HepG2 (cell line): ENCODE data around the gene LRPPRC. TPM values are rescaled to one million over a fixed set of nuclear protein-coding genes. Genes with fewer than 3 reads are reported as not detected.

Source experiments
- ATAC-seq: fragments of 200-7000 bp; cut with Tn5 transposase; 3 replicates; pipeline ENCODE4 v1.9.1; 2020; ENCODE audit warnings: mild to moderate bottlenecking, moderate library complexity
- BruUV-seq: library from RNA; stranded (reverse); fragments of 400-500 nt; replicated peaks from 2 replicates; lab custom pipeline; 2021; lab: Mats Ljungman, UMichigan
- CTCF ChIA-PET: fragments of 300-600 bp; formaldehyde crosslinking; extraction: SDS; loops from one replicate; lab custom pipeline; 2021; ENCODE audit warnings: low total read pairs, inconsistent platforms, low intra/inter-chr PET ratio; lab: Yijun Ruan, JAX
- POLR2A ChIA-PET: fragments of 350-600 bp; sonication (Branson Sonifier 250); formaldehyde crosslinking; loops from one replicate; lab custom pipeline; 2020; ENCODE audit warnings: antibody characterized with exemption, inconsistent platforms; lab: Yijun Ruan, JAX
- DNase-seq: peaks from one replicate; pipeline ENCODE4 v3.0.0-alpha.2; 2015; ENCODE audit warnings: low spot score
- FAIRE-seq: peaks from 3 replicates; lab custom pipeline; 2011; peaks lifted over from hg19 to GRCh38; lab: Jason Lieb, UNC
- H2AFZ ChIP-seq: one replicate; pipeline ENCODE4 v1.6.1; 2011; ENCODE audit warnings: low read length, inconsistent platforms
- H3K27ac ChIP-seq: fragments of 300-600 bp; 3 replicates; pipeline ENCODE4 v1.8.0; 2011; ENCODE audit warnings: mixed run types, mild to moderate bottlenecking, mixed read lengths, low read length, inconsistent platforms; ENCODE audit not compliant: insufficient read depth; ENCODE audit errors: extremely low read length
- H3K27me3 ChIP-seq, 2 experiments: fragments of 200-600 bp in 1 of 2; 2 replicates in 1 of 2; 3 replicates in 1 of 2; pipeline versions ENCODE4 v1.6.0 to v1.8.0; 2011; ENCODE audit warnings: low read length in 2 of 2, mild to moderate bottlenecking in 2 of 2, moderate library complexity in 2 of 2, inconsistent platforms in 1 of 2; ENCODE audit not compliant: insufficient read depth in 2 of 2, control insufficient read depth in 1 of 2
- H3K36me3 ChIP-seq, 2 experiments: fragments of 200-600 bp in 1 of 2; replicated peaks in 1 of 2; 2 replicates in 1 of 2; 3 replicates in 1 of 2; pipeline versions ENCODE4 v1.5.1 to v1.8.0; 2011; ENCODE audit warnings: low read length in 2 of 2, inconsistent platforms in 1 of 2; ENCODE audit not compliant: insufficient read depth in 2 of 2, control insufficient read depth in 1 of 2
- H3K4me1 ChIP-seq: 2 replicates; pipeline ENCODE4 v1.5.1; 2012; ENCODE audit warnings: low read length, inconsistent platforms; ENCODE audit not compliant: insufficient read depth
- H3K4me2 ChIP-seq: 2 replicates; pipeline ENCODE4 v1.6.0; 2011; ENCODE audit warnings: low read depth, low read length, inconsistent platforms
- H3K4me3 ChIP-seq, 3 experiments: fragments of 200-600 bp in 1 of 3; sonication (generic), shearing (Covaris generic) in 1 of 3; replicated peaks in 1 of 3; 2 replicates each; pipeline ENCODE4 v1.5.1; 2011 to 2016; ENCODE audit warnings: low read length in 3 of 3, inconsistent platforms in 2 of 3, low read depth in 2 of 3, mild to moderate bottlenecking in 2 of 3, control low read depth in 1 of 3, mixed read lengths in 1 of 3; ENCODE audit not compliant: insufficient read depth in 1 of 3
- H3K79me2 ChIP-seq: one replicate; pipeline ENCODE4 v1.6.1; 2011; ENCODE audit warnings: low read length, inconsistent platforms; ENCODE audit not compliant: insufficient read depth
- H3K9ac ChIP-seq: 2 replicates; pipeline ENCODE4 v1.6.0; 2011; ENCODE audit warnings: mild to moderate bottlenecking, low read depth, low read length, inconsistent platforms; ENCODE audit not compliant: insufficient read depth
- H3K9me3 ChIP-seq: 2 replicates; pipeline ENCODE4 v1.5.1; 2012; ENCODE audit warnings: mild to moderate bottlenecking, low read length
- H4K20me1 ChIP-seq: 2 replicates; pipeline ENCODE4 v1.6.0; 2011; ENCODE audit warnings: inconsistent platforms, mild to moderate bottlenecking, low read length, moderate library complexity; ENCODE audit not compliant: insufficient read depth
- ADNP ChIP-seq: sonication (generic); formaldehyde crosslinking; IDR thresholded peaks from 2 replicates; pipeline ENCODE4 v1.4.0; 2020; ENCODE audit warnings: missing genetic modification reagents
- FIP1L1 ChIP-seq: fragments of 200-400 bp; formaldehyde crosslinking; IDR thresholded peaks from 2 replicates; pipeline ENCODE4 v1.6.1; 2018; ENCODE audit warnings: low read depth, mild to moderate bottlenecking, low read length, moderate library complexity, borderline replicate concordance; ENCODE audit not compliant: insufficient read depth
- GFI1 ChIP-seq: sonication (generic); formaldehyde crosslinking; IDR thresholded peaks from 2 replicates; pipeline ENCODE4 v1.5.0; 2020; ENCODE audit warnings: missing genetic modification reagents, mild to moderate bottlenecking, borderline replicate concordance
- GTF3A ChIP-seq: sonication (generic); formaldehyde crosslinking; conservative IDR thresholded peaks from 2 replicates; pipeline ENCODE4 v1.4.0; 2020; ENCODE audit warnings: mild to moderate bottlenecking, missing genetic modification reagents
- HES4 ChIP-seq: sonication (generic); formaldehyde crosslinking; IDR thresholded peaks from 2 replicates; pipeline ENCODE4 v1.9.0; 2021; ENCODE audit warnings: mild to moderate bottlenecking, missing genetic modification reagents, borderline replicate concordance
- KAT7 ChIP-seq: IDR thresholded peaks from 2 replicates; pipeline ENCODE4 v1.6.1; 2018; ENCODE audit warnings: borderline replicate concordance, missing compliant biosample characterization
- MEIS2 ChIP-seq: sonication (generic); formaldehyde crosslinking; IDR thresholded peaks from 2 replicates; pipeline ENCODE4 v1.9.0; 2021; ENCODE audit warnings: mild to moderate bottlenecking, missing genetic modification reagents
- NONO ChIP-seq, 2 experiments: fragments of 450-650 bp in 1 of 2; sonication (generic) in 1 of 2; formaldehyde crosslinking in 1 of 2; IDR thresholded peaks in 1 of 2; conservative IDR thresholded peaks in 1 of 2; 2 replicates each; pipeline versions ENCODE4 v1.6.1 to v1.8.0; 2017 to 2022; ENCODE audit warnings: mild to moderate bottlenecking in 1 of 2, missing genetic modification reagents in 1 of 2, moderate library complexity in 1 of 2
- RBFOX2 ChIP-seq: fragments of 200-400 bp; formaldehyde crosslinking; IDR thresholded peaks from 2 replicates; pipeline ENCODE4 v1.6.1; 2017; ENCODE audit warnings: low read depth, mild to moderate bottlenecking, low read length
- RFX1 ChIP-seq: fragments of 450-650 bp; IDR thresholded peaks from 2 replicates; pipeline ENCODE4 v1.6.1; 2017
- SAP130 ChIP-seq: IDR thresholded peaks from 2 replicates; pipeline ENCODE4 v1.6.1; 2016; ENCODE audit warnings: low read depth
- SIN3B ChIP-seq: fragments of 150-350 bp; IDR thresholded peaks from 2 replicates; pipeline ENCODE4 v1.6.1; 2014; ENCODE audit warnings: low read length
- ZBTB26 ChIP-seq: IDR thresholded peaks from 2 replicates; pipeline ENCODE4 v1.6.1; 2016; ENCODE audit warnings: missing compliant biosample characterization, missing genetic modification reagents, borderline replicate concordance
- ZBTB7B ChIP-seq: sonication (generic); formaldehyde crosslinking; IDR thresholded peaks from 2 replicates; pipeline ENCODE4 v1.4.0; 2020; ENCODE audit warnings: missing genetic modification reagents
- ZFYVE20 ChIP-seq: sonication (generic); formaldehyde crosslinking; IDR thresholded peaks from 2 replicates; pipeline ENCODE4 v1.8.0; 2023; ENCODE audit warnings: low read depth, mild to moderate bottlenecking, moderate library complexity, missing genetic modification reagents, borderline replicate concordance
- ZNF232 ChIP-seq: sonication (generic); formaldehyde crosslinking; IDR thresholded peaks from 2 replicates; pipeline ENCODE4 v1.4.0; 2020; ENCODE audit warnings: missing genetic modification reagents, borderline replicate concordance
- ZNF549 ChIP-seq: sonication (generic); formaldehyde crosslinking; IDR thresholded peaks from 2 replicates; pipeline ENCODE4 v1.5.0; 2020; ENCODE audit warnings: missing genetic modification reagents
- ZNF768 ChIP-seq: sonication (generic); formaldehyde crosslinking; IDR thresholded peaks from 2 replicates; pipeline ENCODE4 v1.4.0; 2020; ENCODE audit warnings: missing genetic modification reagents
- WGBS: methylation state at CpG from one replicate; pipeline ENCODE4 v1.1.6; 2017; ENCODE audit warnings: low lambda C conversion rate; 5-methylcytosine and 5-hydroxymethylcytosine counted together
- in situ Hi-C: cut with HindIII; loops from 2 replicates; pipeline ENCODE4 v1.10.0; 2017; ENCODE audit warnings: low pct_unique_long_range_greater_than_20kb; ENCODE audit not compliant: extremely low pct_ligation_motif_present
- intact Hi-C: fragments of 100-400 bp; cut with micrococcal nuclease; formaldehyde crosslinking; loops from one replicate; pipeline ENCODE4 v1.10.0; 2022; ENCODE audit not compliant: unreplicated experiment
- polyA plus RNA-seq, 8 experiments: library from polyadenylated mRNA; depleted of rRNA in 3 of 8; stranded (reverse) in 7 of 8; unstranded in 1 of 8; fragments of >200 nt; fragmentation: Illumina TruSeq in 4 of 8; extraction: Trizol in 4 of 8; gene quantifications; 2 replicates each; pipeline versions ENCODE4 v1.2.1 to v1.2.3, GENCODE V29; 2011 to 2016; ENCODE audit warnings: low read depth in 4 of 8, missing spikeins in 1 of 8, mixed read lengths in 1 of 8; ENCODE audit not compliant: insufficient read depth in 1 of 8
- total RNA-seq, 5 experiments: library from RNA; depleted of rRNA; stranded (reverse); fragments of >200 nt; fragmentation: Illumina TruSeq; extraction: Trizol; gene quantifications; 2 replicates each; pipeline ENCODE4 v1.2.3, GENCODE V29; 2016; ENCODE audit warnings: low read depth in 1 of 5

LRPPRC gene
- total and polyA plus RNA-seq, 2 of the 13 experiments (the other 11 are each of a cell fraction or from before 2014, with no cell fraction given): 117 to 167 TPM

- CTCF ChIA-PET: interaction anchor here (1.5 to 2.5 kb wide), 3 partner anchors 246 to 435 kb away, joined by 14 to 17 read pairs (median 14); no protein-coding TSS in a partner anchor
- POLR2A ChIA-PET: no interaction called here
- no peaks in the 10 kb centered on the region for H3K79me2 ChIP-seq
- no peaks in the 10 kb centered on the region for H3K9me3 ChIP-seq
- WGBS: 44% methylated on average over 3 of the region's 3 CpGs
- BruUV-seq: no TSS peak
- no peak overlapping the region for H3K4me2 ChIP-seq
- H3K27me3 ChIP-seq: peaks cover 0 to 8% of the 10 kb centered on the region in 2 experiments; a peak in 2 of 5 replicates
- H3K27ac ChIP-seq: no peak overlapping the region
- H3K4me1 ChIP-seq: peaks cover 5% of the 10 kb centered on the region; the same call in 1 of the 2 replicates
- no peak overlapping the region for H3K4me3 ChIP-seq
- H2AFZ ChIP-seq: no peak overlapping the region
- no peaks in the 10 kb centered on the region for H3K36me3 ChIP-seq
- H3K9ac ChIP-seq: no peak overlapping the region
- no peaks in the 10 kb centered on the region for H4K20me1 ChIP-seq
- DNase-seq (no peak), FAIRE-seq (no peak), ATAC-seq (no peak)
- intact Hi-C loops: loop anchor here (2.0 kb wide), 1 partner anchor 40 kb away; no protein-coding TSS in a partner anchor
- in situ Hi-C loops: loop anchor here (10.0 kb wide), 1 partner anchor 910 kb away; no protein-coding TSS in a partner anchor
- TF ChIP-seq FIP1L1 (no peak), ZBTB26 (CRISPR knock-in tag) (no peak), ZNF232 (CRISPR knock-in tag) (no peak), HES4 (no peak), ZNF768 (CRISPR knock-in tag) (no peak), GTF3A (no peak), MEIS2 (CRISPR knock-in tag) (no peak), KAT7 (no peak), ZNF549 (CRISPR knock-in tag) (no peak), ADNP (CRISPR knock-in tag) (no peak), GFI1 (CRISPR knock-in tag) (no peak), ZBTB7B (CRISPR knock-in tag) (no peak), SAP130 (CRISPR knock-in tag) (no peak), SIN3B (no peak), NONO (IDR thresholded peaks at IDR 0.05) (no peak), NONO (CRISPR knock-in tag; conservative IDR thresholded peaks at IDR 0.05) (no peak), RFX1 (no peak), RBFOX2 (no peak), ZFYVE20 (CRISPR knock-in tag) (no peak)
Observed at GRCh38 chr2:44045061-44045460, 49.3 kb upstream of the LRPPRC start.
